ENCODE data around the gene MXD1.

The MXD1 gene

GRCh38 chr2:69918401-69918800 lies 3.5 kb downstream of the MXD1 start:
- Histone ChIP-seq H3K27ac (ENCODE audit: low read length) (no peak overlapping the region), H3K9me2 (replicated peaks; ENCODE audit: insufficient read depth, low read length) (no peaks in the 10 kb centered on the region), H3K27me3 (replicated peaks; ENCODE audit: insufficient read depth, low read length) (no peaks in the 10 kb centered on the region), H3F3A (ENCODE audit: insufficient read depth, low read length) (peaks cover 7% of the 10 kb centered on the region; the same call in 1 of the 2 replicates), H3K4me2 (ENCODE audit: low read depth, low read length) (no peak overlapping the region), H3K79me2 (ENCODE audit: low read length) (peaks cover 16% of the 10 kb centered on the region; the same call in 1 of the 2 replicates), H3K4me1 (ENCODE audit: low read length) (peaks cover 9% of the 10 kb centered on the region; the same call in 1 of the 2 replicates), H3K4me3 (ENCODE audit: low read length) (no peak overlapping the region), H2AFZ (ENCODE audit: low read length) (no peak overlapping the region), H3K9ac (ENCODE audit: low read length) (no peak overlapping the region), H4K20me1 (ENCODE audit: insufficient read depth, low read length) (no peaks in the 10 kb centered on the region), H3K36me3 (replicated peaks; ENCODE audit: insufficient read depth, low read length) (no peaks in the 10 kb centered on the region), H3K9me3 (replicated peaks; ENCODE audit: insufficient read depth, low read length) (no peaks in the 10 kb centered on the region)
- DNase-seq = no peak
- TF ChIP-seq EZH2 (optimal IDR thresholded peaks at IDR 0.05; ENCODE audit: low read depth, low read length) (no peak), CTCF (IDR thresholded peaks at IDR 0.05; ENCODE audit: low read length) (no peak), EZH2phosphoT487 (IDR thresholded peaks at IDR 0.05; ENCODE audit: low read length) (no peak)

GRCh38 chr2:69923116-69923515 lies 8.2 kb downstream of the MXD1 start:
- H3K79me2 ChIP-seq (ENCODE audit: low read length) = no peaks in the 10 kb centered on the region
- H2AFZ ChIP-seq (ENCODE audit: low read length) = no peak overlapping the region
- no peaks in the 10 kb centered on the region for H3K4me1 ChIP-seq (ENCODE audit: low read length)
- H3K27ac ChIP-seq (ENCODE audit: low read length) = no peak overlapping the region
- no peak overlapping the region for H3K4me2 ChIP-seq (ENCODE audit: low read depth, low read length)
- H3K36me3 ChIP-seq (replicated peaks; ENCODE audit: insufficient read depth, low read length) = no peaks in the 10 kb centered on the region
- TF ChIP-seq CTCF (IDR thresholded peaks at IDR 0.05; ENCODE audit: low read length) (no peak), EZH2 (optimal IDR thresholded peaks at IDR 0.05; ENCODE audit: low read depth, low read length) (no peak), EZH2phosphoT487 (IDR thresholded peaks at IDR 0.05; ENCODE audit: low read length) (no peak)
- no peak for DNase-seq
- H3K4me3 ChIP-seq (ENCODE audit: low read length) = no peak overlapping the region
- no peaks in the 10 kb centered on the region for H3F3A ChIP-seq (ENCODE audit: insufficient read depth, low read length)
- H3K9me3 ChIP-seq (replicated peaks; ENCODE audit: insufficient read depth, low read length) = no peaks in the 10 kb centered on the region
- H3K27me3 ChIP-seq (replicated peaks; ENCODE audit: insufficient read depth, low read length) = no peaks in the 10 kb centered on the region
- H4K20me1 ChIP-seq (ENCODE audit: insufficient read depth, low read length) = no peaks in the 10 kb centered on the region
- no peaks in the 10 kb centered on the region for H3K9me2 ChIP-seq (replicated peaks; ENCODE audit: insufficient read depth, low read length)
- no peak overlapping the region for H3K9ac ChIP-seq (ENCODE audit: low read length)

- Histone ChIP-seq H3K4me1 (ENCODE audit: low read length) (peaks cover 3% of the 10 kb centered on the region; the same call in 1 of the 2 replicates), H3K27me3 (replicated peaks; ENCODE audit: insufficient read depth, low read length) (no peaks in the 10 kb centered on the region), H4K20me1 (ENCODE audit: insufficient read depth, low read length) (no peaks in the 10 kb centered on the region), H3K4me3 (ENCODE audit: low read length) (no peak overlapping the region), H3K27ac (ENCODE audit: low read length) (no peak overlapping the region), H3F3A (ENCODE audit: insufficient read depth, low read length) (no peaks in the 10 kb centered on the region), H3K9me2 (replicated peaks; ENCODE audit: insufficient read depth, low read length) (no peaks in the 10 kb centered on the region), H3K9me3 (replicated peaks; ENCODE audit: insufficient read depth, low read length) (no peaks in the 10 kb centered on the region), H3K4me2 (ENCODE audit: low read depth, low read length) (no peak overlapping the region), H3K36me3 (replicated peaks; ENCODE audit: insufficient read depth, low read length) (no peaks in the 10 kb centered on the region), H3K9ac (ENCODE audit: low read length) (no peak overlapping the region), H3K79me2 (ENCODE audit: low read length) (no peaks in the 10 kb centered on the region), H2AFZ (ENCODE audit: low read length) (no peak overlapping the region)
- no peak for TF ChIP-seq CTCF (IDR thresholded peaks at IDR 0.05; ENCODE audit: low read length)
- DNase-seq = no peak
These were observed 12.1 kb downstream of the MXD1 start for GRCh38 chr2:69926849-69927515.

Measured in MM.1S (cell line).